Erythroblast (primary cell): ENCODE results near the gene MGAT3.

Experiments used
- GATA1 ChIP-seq: IDR thresholded peaks from 2 replicates; pipeline ENCODE4 v1.6.1; 2011; ENCODE audit warnings: low read depth, mild to moderate bottlenecking, control low read depth, low read length, moderate library complexity
- POLR2A ChIP-seq: IDR thresholded peaks from 2 replicates; pipeline ENCODE4 v1.6.1; 2011; ENCODE audit warnings: mild to moderate bottlenecking, low read length

- TF ChIP-seq POLR2A (no peak), GATA1 (no peak)
Observed at GRCh38 chr22:39431216-39431801, 25.5 kb upstream of the MGAT3 start.
